HepG2 (cell line): ENCODE measurements around the gene ZNF653. TPM values are rescaled to one million over a fixed set of nuclear protein-coding genes. Genes with fewer than 3 reads are reported as not detected.

Source experiments
- AKAP8 ChIP-seq: sonication (generic); formaldehyde crosslinking; IDR thresholded peaks from 2 replicates; pipeline ENCODE4 v1.5.1; 2020; ENCODE audit warnings: mild to moderate bottlenecking, missing genetic modification reagents
- CBX1 ChIP-seq: IDR thresholded peaks from one replicate; pipeline ENCODE4 v1.6.1; 2016; ENCODE audit warnings: antibody characterized with exemption, low read depth
- EED ChIP-seq: sonication (generic); formaldehyde crosslinking; IDR thresholded peaks from 2 replicates; pipeline ENCODE4 v1.5.0; 2020; ENCODE audit warnings: mild to moderate bottlenecking, missing genetic modification reagents
- EHMT2 ChIP-seq: fragments of 200-600 bp; sonication (generic); IDR thresholded peaks from 2 replicates; pipeline ENCODE4 v1.7.0; 2017; ENCODE audit warnings: antibody characterized with exemption, low read depth, low read length, borderline replicate concordance
- HCFC1 ChIP-seq: fragments of 150-350 bp; IDR thresholded peaks from 2 replicates; pipeline ENCODE4 v1.6.1; 2014; ENCODE audit warnings: low read depth, low read length
- HNRNPUL1 ChIP-seq: fragments of 200-400 bp; formaldehyde crosslinking; IDR thresholded peaks from 2 replicates; pipeline ENCODE4 v1.6.1; 2017; ENCODE audit warnings: low read depth, mild to moderate bottlenecking, low read length, moderate library complexity
- KDM2A ChIP-seq: sonication (generic); formaldehyde crosslinking; IDR thresholded peaks from 2 replicates; pipeline ENCODE4 v1.4.0; 2020; ENCODE audit warnings: low read depth, missing genetic modification reagents, borderline replicate concordance
- MLLT10 ChIP-seq: sonication (generic); formaldehyde crosslinking; IDR thresholded peaks from 2 replicates; pipeline ENCODE4 v1.4.0; 2020; ENCODE audit warnings: missing genetic modification reagents
- NR2F2 ChIP-seq: IDR thresholded peaks from 2 replicates; pipeline ENCODE4 v1.6.1; 2012; ENCODE audit warnings: low read depth, inconsistent platforms, borderline replicate concordance
- SIN3A ChIP-seq: IDR thresholded peaks from 2 replicates; pipeline ENCODE4 v1.6.1; 2011; ENCODE audit warnings: low read depth, mild to moderate bottlenecking, control low read depth, low read length, borderline replicate concordance
- STAT5B ChIP-seq: sonication (generic); formaldehyde crosslinking; IDR thresholded peaks from 2 replicates; pipeline ENCODE4 v1.4.0; 2020; ENCODE audit warnings: missing genetic modification reagents
- TGIF2 ChIP-seq: IDR thresholded peaks from 2 replicates; pipeline ENCODE4 v1.6.1; 2016; ENCODE audit warnings: control low read depth, missing compliant biosample characterization
- TOE1 ChIP-seq: sonication (generic); formaldehyde crosslinking; IDR thresholded peaks from 2 replicates; pipeline ENCODE4 v1.4.0; 2020; ENCODE audit warnings: mild to moderate bottlenecking, missing genetic modification reagents
- YEATS2 ChIP-seq: sonication (generic); formaldehyde crosslinking; IDR thresholded peaks from 2 replicates; pipeline ENCODE4 v1.4.0; 2020; ENCODE audit warnings: missing genetic modification reagents, borderline replicate concordance
- ZC3H4 ChIP-seq: sonication (generic); formaldehyde crosslinking; IDR thresholded peaks from 2 replicates; pipeline ENCODE4 v1.4.0; 2020; ENCODE audit warnings: missing genetic modification reagents, borderline replicate concordance
- ZMYM3 ChIP-seq: sonication (generic); formaldehyde crosslinking; IDR thresholded peaks from 2 replicates; pipeline ENCODE4 v1.5.1; 2020; ENCODE audit warnings: mild to moderate bottlenecking, missing genetic modification reagents
- ZNF317 ChIP-seq: sonication (generic); formaldehyde crosslinking; IDR thresholded peaks from 2 replicates; pipeline ENCODE4 v1.5.0; 2020; ENCODE audit warnings: mild to moderate bottlenecking, missing genetic modification reagents
- ZNF446 ChIP-seq: sonication (generic); formaldehyde crosslinking; IDR thresholded peaks from 2 replicates; pipeline ENCODE4 v1.5.0; 2020; ENCODE audit warnings: mild to moderate bottlenecking, missing genetic modification reagents
- ZNF616 ChIP-seq: sonication (generic); formaldehyde crosslinking; IDR thresholded peaks from 2 replicates; pipeline ENCODE4 v1.5.0; 2020; ENCODE audit warnings: low read depth, mild to moderate bottlenecking, missing genetic modification reagents
- ZSCAN25 ChIP-seq: sonication (generic); formaldehyde crosslinking; IDR thresholded peaks from 2 replicates; pipeline ENCODE4 v1.8.0; 2022; ENCODE audit warnings: mild to moderate bottlenecking, missing genetic modification reagents
- polyA plus RNA-seq, 8 experiments: library from polyadenylated mRNA; depleted of rRNA in 3 of 8; stranded (reverse) in 7 of 8; unstranded in 1 of 8; fragments of >200 nt; fragmentation: Illumina TruSeq in 4 of 8; extraction: Trizol in 4 of 8; gene quantifications; 2 replicates each; pipeline versions ENCODE4 v1.2.1 to v1.2.3, GENCODE V29; 2011 to 2016; ENCODE audit warnings: low read depth in 4 of 8, missing spikeins in 1 of 8, mixed read lengths in 1 of 8; ENCODE audit not compliant: insufficient read depth in 1 of 8
- total RNA-seq, 5 experiments: library from RNA; depleted of rRNA; stranded (reverse); fragments of >200 nt; fragmentation: Illumina TruSeq; extraction: Trizol; gene quantifications; 2 replicates each; pipeline ENCODE4 v1.2.3, GENCODE V29; 2016; ENCODE audit warnings: low read depth in 1 of 5
- TF ChIP-seq, protein P1 (sequence below): sonication (generic); formaldehyde crosslinking; IDR thresholded peaks from 2 replicates; pipeline ENCODE4 v1.5.0; 2020; ENCODE audit warnings: mild to moderate bottlenecking, missing genetic modification reagents, borderline replicate concordance
- TF ChIP-seq, protein P2 (sequence below): sonication (generic); formaldehyde crosslinking; IDR thresholded peaks from 2 replicates; pipeline ENCODE4 v1.5.0; 2020; ENCODE audit warnings: mild to moderate bottlenecking, missing genetic modification reagents
- TF ChIP-seq, protein P3 (sequence below): sonication (generic); formaldehyde crosslinking; conservative IDR thresholded peaks from 2 replicates; pipeline ENCODE4 v1.4.0; 2020; ENCODE audit warnings: missing genetic modification reagents

The ZNF653 gene
- total and polyA plus RNA-seq, 2 of the 13 experiments (the other 11 are each of a cell fraction or from before 2014, with no cell fraction given): 4.7 to 7.1 TPM

- no peak for TF ChIP-seq MLLT10 (CRISPR knock-in tag)
- no peak for TF ChIP-seq CBX1
- TF ChIP-seq ZMYM3 (CRISPR knock-in tag): peak; percentile 90
- peak; percentile 48; the same call in 1 of the 2 replicates for TF ChIP-seq SIN3A
- TF ChIP-seq, protein P1, sequence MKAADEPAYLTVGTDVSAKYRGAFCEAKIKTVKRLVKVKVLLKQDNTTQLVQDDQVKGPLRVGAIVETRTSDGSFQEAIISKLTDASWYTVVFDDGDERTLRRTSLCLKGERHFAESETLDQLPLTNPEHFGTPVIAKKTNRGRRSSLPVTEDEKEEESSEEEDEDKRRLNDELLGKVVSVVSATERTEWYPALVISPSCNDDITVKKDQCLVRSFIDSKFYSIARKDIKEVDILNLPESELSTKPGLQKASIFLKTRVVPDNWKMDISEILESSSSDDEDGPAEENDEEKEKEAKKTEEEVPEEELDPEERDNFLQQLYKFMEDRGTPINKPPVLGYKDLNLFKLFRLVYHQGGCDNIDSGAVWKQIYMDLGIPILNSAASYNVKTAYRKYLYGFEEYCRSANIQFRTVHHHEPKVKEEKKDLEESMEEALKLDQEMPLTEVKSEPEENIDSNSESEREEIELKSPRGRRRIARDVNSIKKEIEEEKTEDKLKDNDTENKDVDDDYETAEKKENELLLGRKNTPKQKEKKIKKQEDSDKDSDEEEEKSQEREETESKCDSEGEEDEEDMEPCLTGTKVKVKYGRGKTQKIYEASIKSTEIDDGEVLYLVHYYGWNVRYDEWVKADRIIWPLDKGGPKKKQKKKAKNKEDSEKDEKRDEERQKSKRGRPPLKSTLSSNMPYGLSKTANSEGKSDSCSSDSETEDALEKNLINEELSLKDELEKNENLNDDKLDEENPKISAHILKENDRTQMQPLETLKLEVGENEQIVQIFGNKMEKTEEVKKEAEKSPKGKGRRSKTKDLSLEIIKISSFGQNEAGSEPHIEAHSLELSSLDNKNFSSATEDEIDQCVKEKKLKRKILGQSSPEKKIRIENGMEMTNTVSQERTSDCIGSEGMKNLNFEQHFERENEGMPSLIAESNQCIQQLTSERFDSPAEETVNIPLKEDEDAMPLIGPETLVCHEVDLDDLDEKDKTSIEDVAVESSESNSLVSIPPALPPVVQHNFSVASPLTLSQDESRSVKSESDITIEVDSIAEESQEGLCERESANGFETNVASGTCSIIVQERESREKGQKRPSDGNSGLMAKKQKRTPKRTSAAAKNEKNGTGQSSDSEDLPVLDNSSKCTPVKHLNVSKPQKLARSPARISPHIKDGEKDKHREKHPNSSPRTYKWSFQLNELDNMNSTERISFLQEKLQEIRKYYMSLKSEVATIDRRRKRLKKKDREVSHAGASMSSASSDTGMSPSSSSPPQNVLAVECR (CRISPR knock-in tag): peak; percentile 61; the same call in 1 of the 2 replicates
- TF ChIP-seq TGIF2 (CRISPR knock-in tag): no peak
- no peak for TF ChIP-seq STAT5B (CRISPR knock-in tag)
- no peak for TF ChIP-seq ZNF616 (CRISPR knock-in tag)
- 0 out of 2 replicates have a peak, but pooled peaks have one; percentile 24 for TF ChIP-seq KDM2A (CRISPR knock-in tag)
- no peak for TF ChIP-seq AKAP8
- TF ChIP-seq NR2F2: no peak
- TF ChIP-seq YEATS2 (CRISPR knock-in tag): no peak
- no peak for TF ChIP-seq ZSCAN25 (CRISPR knock-in tag)
- TF ChIP-seq, protein P2, sequence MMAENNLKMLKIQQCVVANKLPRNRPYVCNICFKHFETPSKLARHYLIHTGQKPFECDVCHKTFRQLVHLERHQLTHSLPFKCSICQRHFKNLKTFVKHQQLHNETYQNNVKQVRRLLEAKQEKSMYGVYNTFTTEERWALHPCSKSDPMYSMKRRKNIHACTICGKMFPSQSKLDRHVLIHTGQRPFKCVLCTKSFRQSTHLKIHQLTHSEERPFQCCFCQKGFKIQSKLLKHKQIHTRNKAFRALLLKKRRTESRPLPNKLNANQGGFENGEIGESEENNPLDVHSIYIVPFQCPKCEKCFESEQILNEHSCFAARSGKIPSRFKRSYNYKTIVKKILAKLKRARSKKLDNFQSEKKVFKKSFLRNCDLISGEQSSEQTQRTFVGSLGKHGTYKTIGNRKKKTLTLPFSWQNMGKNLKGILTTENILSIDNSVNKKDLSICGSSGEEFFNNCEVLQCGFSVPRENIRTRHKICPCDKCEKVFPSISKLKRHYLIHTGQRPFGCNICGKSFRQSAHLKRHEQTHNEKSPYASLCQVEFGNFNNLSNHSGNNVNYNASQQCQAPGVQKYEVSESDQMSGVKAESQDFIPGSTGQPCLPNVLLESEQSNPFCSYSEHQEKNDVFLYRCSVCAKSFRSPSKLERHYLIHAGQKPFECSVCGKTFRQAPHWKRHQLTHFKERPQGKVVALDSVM (CRISPR knock-in tag): no peak
- TF ChIP-seq EED (CRISPR knock-in tag): no peak
- TF ChIP-seq HCFC1: no peak
- TF ChIP-seq ZNF317 (CRISPR knock-in tag): no peak
- TF ChIP-seq ZC3H4 (CRISPR knock-in tag): no peak
- TF ChIP-seq, protein P3, sequence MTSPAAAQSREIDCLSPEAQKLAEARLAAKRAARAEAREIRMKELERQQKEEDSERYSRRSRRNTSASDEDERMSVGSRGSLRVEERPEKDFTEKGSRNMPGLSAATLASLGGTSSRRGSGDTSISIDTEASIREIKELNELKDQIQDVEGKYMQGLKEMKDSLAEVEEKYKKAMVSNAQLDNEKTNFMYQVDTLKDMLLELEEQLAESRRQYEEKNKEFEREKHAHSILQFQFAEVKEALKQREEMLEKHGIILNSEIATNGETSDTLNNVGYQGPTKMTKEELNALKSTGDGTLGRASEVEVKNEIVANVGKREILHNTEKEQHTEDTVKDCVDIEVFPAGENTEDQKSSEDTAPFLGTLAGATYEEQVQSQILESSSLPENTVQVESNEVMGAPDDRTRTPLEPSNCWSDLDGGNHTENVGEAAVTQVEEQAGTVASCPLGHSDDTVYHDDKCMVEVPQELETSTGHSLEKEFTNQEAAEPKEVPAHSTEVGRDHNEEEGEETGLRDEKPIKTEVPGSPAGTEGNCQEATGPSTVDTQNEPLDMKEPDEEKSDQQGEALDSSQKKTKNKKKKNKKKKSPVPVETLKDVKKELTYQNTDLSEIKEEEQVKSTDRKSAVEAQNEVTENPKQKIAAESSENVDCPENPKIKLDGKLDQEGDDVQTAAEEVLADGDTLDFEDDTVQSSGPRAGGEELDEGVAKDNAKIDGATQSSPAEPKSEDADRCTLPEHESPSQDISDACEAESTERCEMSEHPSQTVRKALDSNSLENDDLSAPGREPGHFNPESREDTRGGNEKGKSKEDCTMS (CRISPR knock-in tag): no peak
- TF ChIP-seq ZNF446: no peak
- no peak for TF ChIP-seq EHMT2
- TF ChIP-seq TOE1 (CRISPR knock-in tag): no peak
- no peak for TF ChIP-seq HNRNPUL1
Observed at GRCh38 chr19:11479090-11479897, 26.3 kb downstream of the ZNF653 start (continued).
